Thoracic aorta (tissue), 2 donors: ENCODE data around the gene MIB2. TPM values are rescaled to one million over a fixed set of nuclear protein-coding genes. Genes with fewer than 3 reads are reported as not detected.
"Not testable (repeated sequence)": the region's sequence is repeated elsewhere in the genome, so short reads cannot be mapped to it uniquely, and the experiment has no call there.

ENCODE experiments used
- ATAC-seq: fragments of 150-250 bp; one replicate; pipeline ENCODE4 v1.8.0; 2017; ENCODE audit warnings: low read depth; ENCODE audit not compliant: insufficient number of reproducible peaks, low FRiP score
- DNase-seq: peaks from one replicate; pipeline ENCODE4 v3.0.0-alpha.2; 2020; ENCODE audit warnings: low spot score
- H3K27ac ChIP-seq, 2 donors: fragments of 200-600 bp; sonication (generic); 1 replicate in 1 of 2; 2 replicates in 1 of 2; pipeline ENCODE4 v1.5.1; 2016; ENCODE audit warnings: mild to moderate bottlenecking in 2 of 2, moderate library complexity in 2 of 2
- H3K27me3 ChIP-seq: fragments of 200-600 bp; sonication (generic); replicated peaks from 2 replicates; pipeline ENCODE4 v1.6.0; 2016; ENCODE audit warnings: mild to moderate bottlenecking; ENCODE audit not compliant: insufficient read depth
- H3K36me3 ChIP-seq: fragments of 200-600 bp; sonication (generic); one replicate; pipeline ENCODE4 v1.5.1; 2016
- H3K4me1 ChIP-seq, 2 donors: fragments of 200-600 bp; sonication (generic); 1 replicate in 1 of 2; 2 replicates in 1 of 2; pipeline versions ENCODE4 v1.5.1 to v1.6.0; 2016; ENCODE audit warnings: low read depth in 2 of 2, mild to moderate bottlenecking in 1 of 2; ENCODE audit not compliant: control insufficient read depth in 1 of 2
- H3K4me3 ChIP-seq: fragments of 200-600 bp; sonication (generic); 2 replicates; pipeline ENCODE4 v1.5.1; 2016; ENCODE audit warnings: mild to moderate bottlenecking
- H3K9me3 ChIP-seq: fragments of 200-600 bp; sonication (generic); 2 replicates; pipeline ENCODE4 v1.5.1; 2016
- total RNA-seq, 2 donors: library from RNA; depleted of rRNA; stranded (reverse); fragments of >200 nt; gene quantifications; one replicate each; pipeline versions ENCODE4 v1.1.0 to v1.2.3, GENCODE V29; 2016

Gene MIB2
- total RNA-seq, 2 donors from 2014 or later, result 48.6 to 102 TPM

GRCh38 chr1:1637479-1637875 lies 22.2 kb downstream of the MIB2 start:
- H3K27ac ChIP-seq, H3K4me1 ChIP-seq, DNase-seq, ATAC-seq, H3K9me3 ChIP-seq, H3K27me3 ChIP-seq, H3K4me3 ChIP-seq: not testable (repeated sequence)
- H3K36me3 ChIP-seq, result peaks cover 10% of the 10 kb centered on the region

- not testable (repeated sequence) for H3K27ac ChIP-seq, DNase-seq, H3K9me3 ChIP-seq, H3K27me3 ChIP-seq, ATAC-seq, H3K4me3 ChIP-seq, H3K4me1 ChIP-seq
- peaks cover 10% of the 10 kb centered on the region for H3K36me3 ChIP-seq
Observed at GRCh38 chr1:1638528-1638927, 23.2 kb downstream of the MIB2 start.

DNA sequence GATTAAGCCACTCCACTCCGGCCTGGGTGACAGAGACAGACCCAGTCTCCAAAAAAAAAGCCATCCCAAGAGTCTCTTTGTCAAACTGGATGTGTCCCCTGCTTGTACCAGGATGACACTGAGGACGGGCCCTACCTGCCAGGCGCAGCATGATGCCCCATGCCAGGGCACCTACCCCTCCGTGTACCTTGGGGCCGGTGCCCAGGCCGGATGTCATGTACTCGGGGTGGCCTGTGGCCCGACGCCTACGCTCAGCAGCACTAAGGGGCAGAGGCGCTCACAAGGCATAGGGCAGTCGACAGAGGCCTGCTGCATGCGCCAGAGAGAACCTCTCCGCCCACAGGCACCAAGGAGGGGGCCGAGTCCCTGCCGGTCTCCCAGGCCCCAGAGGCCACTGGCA lies 24.1 kb downstream of the MIB2 start:
- H3K4me3 ChIP-seq, H3K27ac ChIP-seq, H3K4me1 ChIP-seq, H3K27me3 ChIP-seq, H3K9me3 ChIP-seq, ATAC-seq, DNase-seq: not testable (repeated sequence)
- peaks cover 10% of the 10 kb centered on the region for H3K36me3 ChIP-seq

DNA sequence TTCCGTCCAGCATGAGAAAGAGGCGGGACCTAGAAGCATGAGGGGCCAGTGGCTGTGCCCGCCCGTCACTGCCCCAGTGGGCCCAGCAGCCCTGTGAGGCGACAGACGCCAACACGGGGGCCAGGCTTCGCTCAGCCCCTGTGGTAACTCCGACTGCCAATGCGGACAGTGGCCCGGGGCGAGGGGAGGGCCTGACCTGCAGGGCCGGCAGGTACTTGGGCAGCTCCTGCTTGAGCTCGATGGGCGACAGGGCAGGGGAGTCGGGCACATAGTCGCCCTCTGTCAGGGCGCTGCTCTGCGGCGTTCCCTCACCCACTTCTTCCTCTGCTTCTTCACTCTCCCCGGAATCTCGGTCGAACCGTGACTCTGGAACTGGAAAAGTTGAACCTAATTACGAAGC lies 24.8 kb downstream of the MIB2 start:
- H3K4me1 ChIP-seq, DNase-seq, ATAC-seq, H3K27ac ChIP-seq, H3K4me3 ChIP-seq, H3K9me3 ChIP-seq, H3K27me3 ChIP-seq: not testable (repeated sequence)
- H3K36me3 ChIP-seq, result peaks cover 10% of the 10 kb centered on the region

- not testable (repeated sequence) for H3K4me3 ChIP-seq, H3K4me1 ChIP-seq, H3K9me3 ChIP-seq, H3K27me3 ChIP-seq, DNase-seq, H3K27ac ChIP-seq, ATAC-seq
- peaks cover 10% of the 10 kb centered on the region for H3K36me3 ChIP-seq
Observed at GRCh38 chr1:1640711-1641461, 25.6 kb downstream of the MIB2 start.

DNA sequence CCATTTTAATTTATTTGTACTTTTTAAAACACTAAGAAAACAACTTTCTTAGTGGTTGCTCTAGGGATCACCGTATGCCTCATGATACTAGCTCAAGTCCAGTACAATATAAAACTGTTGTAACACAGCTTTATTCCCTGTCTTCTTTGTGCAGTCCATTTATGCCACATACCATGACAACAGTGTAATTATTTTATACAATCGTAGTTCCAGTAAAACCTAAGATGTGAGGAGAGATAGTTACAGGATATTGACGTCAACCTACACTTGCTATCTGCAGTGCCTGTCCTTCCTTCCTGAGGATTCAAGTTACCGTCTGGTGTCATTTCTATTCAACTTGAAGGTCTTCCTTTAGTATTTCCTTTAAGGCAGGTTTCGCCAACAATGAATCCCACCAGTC lies 31.0 kb downstream of the MIB2 start:
- H3K9me3 ChIP-seq, H3K27ac ChIP-seq, H3K4me3 ChIP-seq, H3K27me3 ChIP-seq, H3K4me1 ChIP-seq, ATAC-seq, DNase-seq: not testable (repeated sequence)
- peaks cover 36% of the 10 kb centered on the region for H3K36me3 ChIP-seq

DNA sequence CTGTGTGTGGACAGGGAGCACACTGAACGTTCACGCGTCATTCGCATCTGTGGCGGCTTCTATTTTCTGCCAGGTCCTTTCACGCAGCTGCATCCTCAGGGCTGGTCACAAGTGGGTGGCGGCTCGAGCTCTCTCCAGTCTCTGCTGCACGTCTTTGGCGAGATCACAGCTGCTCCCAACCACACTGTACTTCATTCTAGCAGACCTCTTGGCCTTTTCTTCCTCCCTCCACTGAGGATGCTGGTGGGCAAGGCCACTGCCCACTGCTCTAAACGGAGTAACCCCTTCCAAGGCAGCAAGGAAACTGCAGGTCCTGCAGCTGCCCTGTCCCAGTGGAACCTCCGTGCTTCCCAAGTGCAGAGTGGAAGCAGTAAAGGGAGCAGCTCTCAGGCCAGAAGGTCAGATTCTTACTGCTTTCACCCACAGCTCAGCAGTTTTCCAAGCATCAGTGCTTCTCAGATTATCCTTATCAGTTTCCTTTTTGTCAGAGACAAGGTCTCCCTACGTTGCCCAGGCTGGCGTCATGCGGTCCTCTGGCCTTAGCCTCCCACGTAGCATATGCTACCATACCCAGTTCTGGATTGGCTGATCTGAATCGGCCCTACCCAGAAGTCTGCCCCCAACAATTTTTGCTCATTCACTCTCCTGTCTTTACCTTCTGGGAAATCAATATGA lies 32.4 kb downstream of the MIB2 start:
- H3K4me1 ChIP-seq, H3K27ac ChIP-seq, DNase-seq, ATAC-seq, H3K27me3 ChIP-seq, H3K4me3 ChIP-seq, H3K9me3 ChIP-seq: not testable (repeated sequence)
- H3K36me3 ChIP-seq, result peaks cover 50% of the 10 kb centered on the region

DNA sequence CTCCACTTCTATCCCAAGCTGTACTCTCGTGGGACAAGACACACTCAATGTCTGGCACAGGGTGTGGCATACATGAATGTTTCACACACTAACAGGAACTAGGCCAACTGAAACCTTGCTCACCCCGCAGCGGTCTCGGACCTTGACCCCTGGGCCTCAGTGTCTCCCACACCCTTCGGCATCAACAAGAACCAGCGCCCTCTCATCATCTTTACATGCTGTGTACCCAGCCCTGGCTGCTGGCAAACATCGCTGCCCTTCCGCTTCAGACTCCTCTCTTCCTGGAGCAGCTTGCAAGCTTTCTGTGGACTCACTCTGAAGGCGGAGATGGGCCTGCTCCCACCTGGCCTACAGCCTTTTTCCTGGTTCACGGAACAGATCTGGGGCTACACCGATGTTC lies 33.0 kb downstream of the MIB2 start:
- ATAC-seq, H3K27me3 ChIP-seq, H3K4me3 ChIP-seq, DNase-seq, H3K4me1 ChIP-seq, H3K9me3 ChIP-seq, H3K27ac ChIP-seq: not testable (repeated sequence)
- H3K36me3 ChIP-seq, result peaks cover 55% of the 10 kb centered on the region
